Hematopoietic multipotent progenitor cell (in vitro differentiated cells): Measurements from ENCODE around the gene AFAP1L2. TPM values are rescaled to one million over a fixed set of nuclear protein-coding genes. Genes with fewer than 3 reads are reported as not detected.

Experiments used
- DNase-seq, 3 donors: peaks; one replicate each; pipeline ENCODE4 v3.0.0-alpha.2; 2011 to 2015; ENCODE audit warnings: low read depth in 2 of 3, low spot score in 2 of 3
- total RNA-seq: library from RNA; depleted of rRNA; stranded (reverse); fragments of >200 nt; gene quantifications from one replicate; pipeline ENCODE4 v1.2.3, GENCODE V29; 2012

The AFAP1L2 gene, protein sequence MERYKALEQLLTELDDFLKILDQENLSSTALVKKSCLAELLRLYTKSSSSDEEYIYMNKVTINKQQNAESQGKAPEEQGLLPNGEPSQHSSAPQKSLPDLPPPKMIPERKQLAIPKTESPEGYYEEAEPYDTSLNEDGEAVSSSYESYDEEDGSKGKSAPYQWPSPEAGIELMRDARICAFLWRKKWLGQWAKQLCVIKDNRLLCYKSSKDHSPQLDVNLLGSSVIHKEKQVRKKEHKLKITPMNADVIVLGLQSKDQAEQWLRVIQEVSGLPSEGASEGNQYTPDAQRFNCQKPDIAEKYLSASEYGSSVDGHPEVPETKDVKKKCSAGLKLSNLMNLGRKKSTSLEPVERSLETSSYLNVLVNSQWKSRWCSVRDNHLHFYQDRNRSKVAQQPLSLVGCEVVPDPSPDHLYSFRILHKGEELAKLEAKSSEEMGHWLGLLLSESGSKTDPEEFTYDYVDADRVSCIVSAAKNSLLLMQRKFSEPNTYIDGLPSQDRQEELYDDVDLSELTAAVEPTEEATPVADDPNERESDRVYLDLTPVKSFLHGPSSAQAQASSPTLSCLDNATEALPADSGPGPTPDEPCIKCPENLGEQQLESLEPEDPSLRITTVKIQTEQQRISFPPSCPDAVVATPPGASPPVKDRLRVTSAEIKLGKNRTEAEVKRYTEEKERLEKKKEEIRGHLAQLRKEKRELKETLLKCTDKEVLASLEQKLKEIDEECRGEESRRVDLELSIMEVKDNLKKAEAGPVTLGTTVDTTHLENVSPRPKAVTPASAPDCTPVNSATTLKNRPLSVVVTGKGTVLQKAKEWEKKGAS
- total RNA-seq = 4.0 TPM

DNA sequence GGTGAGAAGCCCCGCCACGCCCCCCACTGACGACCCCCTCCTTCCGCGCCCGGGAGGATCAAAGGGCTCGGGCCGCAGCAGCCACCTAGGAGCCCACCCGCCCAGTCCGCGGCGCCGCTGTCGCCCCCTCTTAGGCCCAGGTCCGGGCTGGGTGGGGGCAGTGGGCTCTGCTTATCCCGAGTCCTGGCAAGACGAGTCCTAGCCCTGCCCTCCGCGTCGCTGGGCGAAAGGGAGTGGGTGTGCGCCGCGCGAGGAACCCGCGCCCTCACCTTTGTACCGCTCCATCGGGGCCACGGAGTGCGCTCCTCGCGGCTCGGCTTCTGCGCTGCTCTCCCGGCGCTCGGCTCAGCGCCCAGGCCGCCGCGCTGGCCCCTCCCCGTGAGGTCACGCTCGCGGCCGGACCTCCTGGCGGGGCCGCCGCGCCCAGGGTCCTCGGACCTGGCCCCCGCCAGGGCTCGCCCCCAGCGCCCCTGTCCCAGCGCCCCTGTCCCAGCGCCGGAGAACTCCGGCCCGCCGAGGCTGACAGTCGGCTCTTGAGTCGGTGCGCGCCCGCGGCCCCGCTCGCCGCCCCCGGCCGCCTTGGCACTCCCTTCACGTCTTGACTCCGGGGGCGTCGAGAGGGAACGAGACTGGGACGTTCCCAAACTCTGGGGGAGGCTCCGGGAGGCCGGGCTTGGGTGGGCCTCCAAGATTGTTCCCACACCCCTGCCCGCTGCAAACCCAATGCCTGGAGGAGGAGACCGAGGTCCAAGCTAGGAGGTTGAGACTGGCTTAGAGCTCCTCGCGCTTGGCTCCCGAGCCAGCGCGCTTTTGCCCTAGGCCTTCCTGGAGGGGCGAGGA is at the start of gene AFAP1L2:
TSS of gene AFAP1L2 (minus strand) at position 332 of the 840 bp plus-strand sequence. CDS start at position 285, 47 bp downstream.
- peak in 1 of 3 donors; percentile 16 for DNase-seq

DNA sequence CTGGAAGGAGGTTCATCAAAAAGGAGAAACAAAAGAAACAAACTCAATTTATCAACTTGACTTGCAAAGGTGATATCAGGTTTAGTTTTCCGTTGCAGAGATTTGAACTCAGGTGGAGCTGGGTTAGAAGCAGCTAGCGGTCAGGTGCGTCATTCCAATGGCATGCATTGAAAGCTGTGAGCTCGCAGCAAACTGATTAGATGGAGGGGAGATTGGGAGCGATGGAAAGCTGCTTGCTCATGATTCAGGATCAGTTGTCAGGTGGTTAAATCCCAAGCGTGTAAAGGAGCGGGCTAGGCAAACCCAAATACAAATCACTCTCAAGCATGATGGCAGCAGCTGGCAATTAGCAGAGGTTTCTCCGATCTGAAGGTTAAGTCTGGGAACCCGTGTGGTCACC is 49.3 kb upstream of the AFAP1L2 start:
- no peak for DNase-seq

DNA sequence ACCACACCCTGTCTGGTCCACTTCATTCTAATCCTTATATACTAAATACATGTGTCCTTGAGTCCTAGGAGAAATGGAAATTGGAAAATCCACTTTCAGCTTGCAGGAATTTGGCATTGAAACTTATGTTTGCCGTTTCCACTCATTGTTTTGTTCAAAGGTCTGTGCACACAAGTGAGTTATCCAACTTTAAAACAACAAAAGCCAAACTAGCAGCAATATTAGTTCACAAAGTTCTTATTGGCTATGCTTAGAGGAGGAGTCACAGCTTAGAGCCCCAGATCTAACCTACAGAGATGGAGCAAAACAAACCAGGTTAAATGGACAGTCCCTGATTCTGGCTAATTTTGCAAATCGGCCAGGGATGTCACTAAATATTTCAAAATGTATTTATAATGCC is 44.6 kb upstream of the AFAP1L2 start:
- DNase-seq = no peak

DNA sequence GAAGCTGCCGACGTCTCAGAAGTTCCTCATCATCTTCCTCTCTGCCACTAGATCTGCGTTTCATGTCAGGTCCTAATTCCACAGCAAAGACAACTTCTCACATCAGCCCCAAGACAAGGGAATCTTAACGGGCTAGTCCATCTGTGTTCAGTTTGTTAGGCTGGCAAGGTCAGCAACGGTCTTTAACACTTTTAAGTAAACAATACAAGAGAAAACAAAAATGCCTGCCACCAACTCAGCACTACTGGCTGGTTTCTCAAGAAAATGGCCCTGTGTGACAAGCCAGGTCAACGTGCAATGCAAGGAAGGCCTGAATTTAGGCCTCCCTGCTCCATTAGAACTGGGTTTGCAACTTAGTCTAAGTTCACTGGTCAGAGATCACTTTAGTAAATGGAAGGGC is 41.0 kb upstream of the AFAP1L2 start:
- no peak for DNase-seq

DNA sequence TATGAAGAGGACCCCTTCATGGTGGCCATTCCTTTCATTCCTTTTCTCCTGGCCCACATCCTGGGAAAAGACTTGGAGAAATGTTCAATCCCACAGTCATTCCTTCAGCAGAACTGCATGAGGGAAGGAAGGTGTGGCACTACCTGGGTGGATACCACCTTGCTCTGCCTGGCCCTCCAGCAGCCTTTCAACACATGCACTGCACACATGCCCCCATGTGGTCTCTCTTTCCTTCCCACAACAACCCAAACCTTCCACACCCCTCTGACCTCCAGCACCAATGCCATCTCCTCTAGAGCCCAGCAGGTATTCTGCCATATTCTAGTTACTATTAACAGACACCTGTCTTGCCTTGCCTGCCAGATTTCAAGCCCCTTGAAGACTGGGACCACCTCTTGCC is 40.5 kb upstream of the AFAP1L2 start:
- no peak for DNase-seq

DNA sequence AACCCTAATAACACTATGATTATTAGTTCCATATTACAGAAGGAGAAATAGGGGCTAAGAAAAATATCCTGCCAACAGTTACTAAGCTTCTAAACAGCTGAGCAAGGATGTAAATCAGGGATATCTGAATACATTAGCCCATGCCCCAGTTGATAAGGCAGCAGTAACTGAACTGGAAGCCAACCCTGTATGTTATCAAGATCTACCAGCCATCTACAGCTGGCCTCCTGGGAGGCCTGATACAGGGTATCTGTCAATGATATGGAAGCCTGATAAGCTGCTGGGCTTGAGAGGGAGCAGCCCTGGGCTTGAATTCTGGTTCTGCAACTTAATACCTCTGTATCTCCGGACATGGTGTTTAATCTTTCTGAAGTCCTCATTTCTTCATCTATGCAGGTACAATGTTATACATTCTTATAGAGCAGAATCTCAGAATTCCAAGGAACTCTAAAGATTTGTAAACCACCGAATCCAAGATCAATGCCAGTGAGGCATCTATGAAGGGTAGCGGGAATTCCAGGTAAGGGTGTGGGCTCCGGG is 37.9 kb upstream of the AFAP1L2 start:
- peak in 2 of 3 donors; percentile 5 to 33 for DNase-seq

DNA sequence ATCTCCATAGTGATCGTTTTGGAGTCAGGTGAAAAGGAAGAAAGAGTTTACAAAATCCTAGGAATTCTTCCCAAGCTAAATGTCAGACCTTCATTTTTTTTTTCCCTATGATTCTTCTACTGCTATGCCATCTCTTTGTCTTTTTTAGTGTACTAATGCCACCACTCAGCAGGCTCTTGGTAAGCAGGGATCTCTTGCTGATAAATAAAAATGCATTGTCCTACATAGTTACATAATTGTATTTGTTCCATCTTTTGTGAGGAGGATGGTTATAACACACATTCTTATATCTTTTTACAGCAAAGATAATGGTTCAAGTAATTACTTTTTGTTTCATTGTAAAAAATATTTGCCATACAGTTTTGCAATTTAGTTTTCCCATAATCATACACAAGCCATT is 36.8 kb upstream of the AFAP1L2 start:
- no peak for DNase-seq

DNA sequence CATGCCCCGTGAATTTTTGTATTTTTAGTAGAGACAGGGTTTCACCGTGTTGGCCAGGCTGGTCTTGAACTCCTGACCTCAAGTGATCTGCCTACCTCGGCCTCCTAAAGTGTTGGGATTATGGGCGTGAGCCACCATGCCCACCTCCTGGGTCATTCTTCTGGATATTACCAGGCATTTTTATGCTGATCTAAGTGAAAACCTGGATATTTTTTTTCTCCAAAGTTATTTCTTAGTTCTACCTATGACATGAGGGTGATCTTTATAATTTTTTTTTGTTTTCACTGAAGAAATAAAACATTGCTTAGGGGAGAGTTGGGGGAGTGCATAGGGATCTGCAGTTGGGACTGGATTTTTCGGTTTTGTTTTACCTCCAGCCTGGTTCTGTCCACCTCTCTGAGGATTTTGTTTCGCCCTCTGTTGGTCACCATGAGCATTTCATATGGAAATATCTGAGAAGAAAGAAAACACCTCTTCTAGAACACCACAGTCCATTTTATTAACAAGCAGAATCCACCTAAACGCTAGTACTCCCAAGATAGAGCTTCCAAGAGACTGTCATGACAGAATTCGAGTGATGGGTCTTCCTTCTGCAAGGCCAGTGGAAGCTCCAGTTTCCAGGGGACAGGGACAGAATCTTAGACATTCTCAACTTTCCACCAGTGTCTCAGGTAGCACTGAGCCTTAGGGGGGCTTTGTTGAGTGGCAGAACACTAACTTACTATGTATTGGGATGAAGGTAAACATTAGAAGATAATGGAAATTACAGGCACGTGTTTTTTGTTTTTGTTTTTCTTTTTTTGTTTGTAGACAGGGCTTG is 33.4 kb upstream of the AFAP1L2 start:
- DNase-seq = peak in 1 of 3 donors; percentile 49

DNA sequence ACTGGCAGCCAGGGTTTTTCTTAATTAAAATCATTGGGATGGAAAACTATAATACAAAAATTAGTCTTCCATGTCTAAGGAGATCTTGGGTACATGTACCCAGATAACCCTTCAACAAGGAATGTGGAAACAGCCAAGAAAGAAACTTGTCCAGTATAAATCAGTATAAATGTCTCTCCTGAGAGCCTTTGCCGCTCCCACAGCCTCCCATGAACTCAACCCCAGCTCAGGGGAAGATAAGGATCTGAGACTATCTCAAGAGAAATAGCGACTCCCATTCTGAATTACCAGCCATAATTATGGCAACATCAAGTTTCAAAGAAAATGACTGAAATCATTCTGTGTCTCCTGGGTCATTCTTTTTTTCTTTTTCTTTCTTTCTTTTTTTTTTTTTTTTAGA is 32.6 kb upstream of the AFAP1L2 start:
- no peak for DNase-seq

DNA sequence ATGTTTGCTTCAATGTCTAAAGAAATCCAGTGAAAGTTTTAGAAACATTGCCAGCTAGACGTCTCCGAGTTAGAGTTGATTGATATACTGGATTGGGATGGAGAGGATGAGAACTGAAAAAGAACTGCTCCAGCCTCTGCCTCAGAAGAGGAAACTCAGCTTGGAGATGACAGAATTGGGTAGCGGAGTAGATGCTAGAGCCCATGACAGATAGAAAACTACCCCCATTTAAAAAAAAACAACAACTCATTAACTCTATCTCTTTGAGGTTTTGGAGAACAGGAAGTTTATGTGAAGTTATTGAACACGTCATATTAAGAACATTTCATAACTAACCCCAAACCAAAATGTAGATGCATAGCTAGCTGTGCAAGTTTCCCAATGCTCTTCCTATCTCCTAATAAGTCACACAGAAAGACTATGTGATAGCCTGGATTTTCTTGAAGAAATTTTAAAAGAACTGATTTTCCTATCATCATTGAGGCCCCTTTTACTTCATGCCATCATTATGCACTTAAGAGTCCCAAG is 28.3 kb upstream of the AFAP1L2 start:
- no peak for DNase-seq

DNA sequence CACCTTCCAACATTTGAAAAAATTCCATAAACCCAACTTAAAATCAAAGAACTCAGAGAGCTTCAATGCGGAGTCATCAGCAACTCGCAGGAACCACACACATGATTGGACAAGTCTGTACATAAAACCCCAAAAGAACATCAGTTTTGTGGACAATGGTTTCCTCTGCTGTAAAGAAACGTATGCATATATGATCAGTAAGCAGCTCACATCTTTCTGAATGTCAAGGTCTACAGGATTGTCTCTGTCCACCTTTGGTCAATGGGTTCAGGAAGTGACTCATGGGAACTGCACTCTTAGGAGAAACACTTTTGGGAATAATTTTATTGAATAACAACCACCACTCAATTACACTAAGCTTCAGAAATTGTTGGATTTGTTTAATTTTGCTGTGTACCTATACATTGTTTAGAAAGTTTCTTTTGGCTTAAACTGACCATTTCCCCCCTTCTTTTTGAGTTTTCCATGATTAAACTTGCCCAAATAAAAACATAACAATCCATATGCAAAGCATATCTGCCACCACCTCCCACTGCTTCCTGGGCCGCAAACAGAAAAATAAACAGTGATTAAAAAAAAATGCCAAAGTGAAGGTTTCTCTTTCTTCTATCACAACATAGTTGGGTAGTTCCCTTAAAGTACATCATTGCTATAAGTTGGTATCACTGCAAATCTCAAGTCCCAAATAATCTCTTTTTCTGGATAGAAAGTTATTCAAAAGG is 27.3 kb upstream of the AFAP1L2 start:
- DNase-seq = no peak

DNA sequence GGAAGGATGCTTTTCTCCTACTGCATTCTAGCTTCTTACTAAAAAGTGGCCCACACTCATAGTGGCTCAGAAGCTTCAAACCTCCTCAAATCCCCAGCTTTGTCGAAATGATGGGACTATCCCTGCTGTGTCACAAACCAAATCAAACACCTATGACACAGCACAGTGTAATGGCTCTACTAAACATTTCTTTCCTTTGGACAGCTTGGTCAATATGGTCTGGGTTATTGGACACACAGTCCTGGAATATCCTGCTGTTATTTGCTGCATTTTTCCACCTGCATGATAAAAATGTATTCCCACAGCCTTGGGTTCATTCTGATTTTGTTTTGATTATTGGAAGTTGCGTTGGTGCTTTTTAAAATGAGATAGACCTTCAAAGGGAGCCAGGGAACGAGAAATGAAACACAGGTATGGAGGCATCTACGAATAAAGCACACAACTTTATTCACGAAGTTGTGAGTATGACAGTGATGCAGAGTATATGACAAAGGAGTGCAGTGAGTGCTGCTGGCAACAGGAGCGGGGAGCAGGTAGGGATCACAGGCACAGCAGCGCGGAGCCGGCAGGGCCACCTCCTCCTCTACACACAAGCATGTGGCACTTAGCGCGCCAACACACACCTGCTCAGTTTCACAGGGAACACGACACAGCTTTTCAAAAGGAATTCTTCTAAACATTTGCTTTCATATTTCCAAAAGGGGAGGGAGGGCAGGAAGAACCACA is 26.5 kb upstream of the AFAP1L2 start:
- DNase-seq = no peak

DNA sequence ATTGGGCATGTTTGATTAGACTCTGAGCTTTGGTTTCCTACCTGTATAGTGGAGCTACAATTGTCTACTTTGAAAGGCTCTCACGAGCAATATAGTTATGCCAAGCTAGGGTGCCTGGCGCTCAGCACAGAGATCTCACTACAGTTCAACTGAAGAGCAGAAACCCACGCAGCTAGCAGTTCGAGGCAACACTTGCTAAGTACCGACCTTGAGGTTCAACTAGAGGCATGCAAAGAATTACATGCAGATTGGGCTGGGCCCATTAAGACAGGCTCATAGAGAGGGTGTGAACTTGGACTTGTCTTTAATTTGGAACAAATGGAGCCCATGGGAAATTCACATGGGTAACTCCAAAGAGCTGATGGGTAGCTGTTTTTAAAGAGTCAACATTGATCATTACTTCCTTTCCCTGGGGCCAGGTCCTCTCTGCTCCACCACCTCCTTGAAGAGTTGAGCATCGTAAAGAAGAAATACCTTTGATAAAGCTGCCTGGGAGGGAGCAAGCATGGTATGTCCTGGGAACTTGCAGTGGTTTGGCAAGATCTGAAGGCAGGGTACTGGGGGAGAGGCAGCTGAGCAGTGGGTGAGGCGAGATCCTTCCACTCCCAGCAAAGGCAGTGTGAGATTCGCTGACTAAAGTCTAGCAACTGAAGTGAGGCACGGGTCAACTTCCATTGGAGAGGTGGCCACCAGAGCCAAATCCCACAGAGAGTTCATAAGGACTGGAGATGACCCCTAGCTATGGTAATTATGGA is 25.5 kb upstream of the AFAP1L2 start:
- DNase-seq = no peak

DNA sequence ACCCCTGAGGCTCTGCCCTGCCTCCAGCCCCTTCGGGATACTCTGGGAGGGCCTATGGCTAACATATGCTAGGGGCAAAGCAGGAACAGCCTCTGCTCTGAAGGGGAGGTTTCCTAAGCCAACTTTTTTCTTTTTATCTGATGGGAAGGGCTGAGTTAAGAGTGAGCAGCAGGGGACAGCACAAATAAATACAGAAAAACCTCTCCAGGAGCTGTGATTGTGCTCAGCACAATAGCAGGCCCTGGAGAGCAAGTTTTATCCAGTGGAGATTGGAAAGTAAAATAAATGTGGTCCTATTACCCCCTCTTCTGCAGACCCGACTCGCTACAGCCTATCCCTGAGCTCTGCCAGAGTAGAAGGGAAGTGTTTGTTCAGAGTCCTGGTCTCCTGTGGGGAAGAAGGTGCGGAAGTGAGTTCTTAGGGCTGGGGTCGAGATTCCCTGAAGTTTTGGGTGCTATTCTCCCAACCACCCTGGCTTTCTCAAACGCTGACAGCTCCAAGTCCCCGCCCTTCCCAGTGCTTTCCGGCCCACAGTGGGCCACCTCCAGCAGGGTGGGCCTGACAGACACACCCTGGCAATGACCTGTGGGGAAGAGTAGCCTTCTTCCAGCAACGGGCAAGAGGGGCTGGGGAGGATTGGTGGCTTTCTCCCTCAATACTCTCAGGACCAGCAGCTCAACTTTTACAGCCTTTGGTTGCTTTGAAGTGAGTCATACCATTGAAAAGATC is 23.0 kb upstream of the AFAP1L2 start:
- no peak for DNase-seq

DNA sequence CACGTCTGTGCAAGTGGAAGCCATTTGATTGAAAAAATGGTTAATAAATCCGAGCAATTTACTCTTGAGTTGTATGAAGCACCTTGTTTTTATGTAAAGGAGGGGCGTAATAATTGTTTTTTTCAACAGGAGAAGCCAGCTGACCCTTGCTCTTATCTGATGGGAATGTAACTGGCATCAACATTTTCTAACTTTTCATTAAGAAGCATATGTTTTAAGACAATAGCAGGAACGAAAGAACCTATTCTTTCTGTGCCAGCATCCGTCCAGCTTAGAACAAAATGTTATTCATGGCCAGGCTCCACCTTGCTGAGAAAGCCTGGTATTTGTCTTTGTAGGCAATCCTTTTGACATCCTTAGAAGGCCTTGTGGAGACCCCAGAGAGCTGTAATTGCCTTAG is 22.2 kb upstream of the AFAP1L2 start:
- DNase-seq = no peak

DNA sequence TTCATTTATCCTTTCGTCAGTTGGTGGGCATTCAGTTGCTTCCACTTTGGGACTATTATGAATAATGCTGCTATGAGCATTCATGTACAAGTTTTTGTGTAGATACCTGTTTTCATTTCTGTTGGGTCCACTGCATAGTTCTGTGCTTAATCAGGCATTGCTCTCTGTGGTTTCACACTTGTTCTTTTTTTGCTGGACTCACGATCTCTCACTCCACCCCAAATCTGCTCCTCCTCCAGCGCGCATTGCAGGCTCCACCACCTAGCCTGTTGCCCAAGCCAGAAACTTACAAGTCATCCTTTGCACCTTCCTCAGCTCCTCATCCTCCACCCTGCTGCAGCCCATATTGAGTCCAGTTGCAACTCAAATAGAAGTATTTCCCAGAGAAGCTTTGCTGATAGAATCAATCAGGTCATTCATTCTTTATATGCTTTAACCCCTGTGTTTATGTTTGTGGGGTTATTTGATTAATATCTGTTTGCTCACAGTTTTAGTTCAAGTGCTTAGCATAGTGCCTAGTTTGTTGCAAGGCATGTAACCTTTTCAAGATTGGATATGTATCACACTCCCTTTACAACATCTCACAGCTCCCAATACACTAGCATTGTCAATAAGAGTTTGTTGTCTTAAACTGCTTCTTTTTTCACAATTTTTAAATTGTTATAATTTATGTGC is 16.6 kb upstream of the AFAP1L2 start:
- no peak for DNase-seq
